ENCODE data around the gene TMIGD3.
A peak's percentile ranks its signal among the peaks of the same experiment; 100 is the strongest.

The TMIGD3 gene

DNA sequence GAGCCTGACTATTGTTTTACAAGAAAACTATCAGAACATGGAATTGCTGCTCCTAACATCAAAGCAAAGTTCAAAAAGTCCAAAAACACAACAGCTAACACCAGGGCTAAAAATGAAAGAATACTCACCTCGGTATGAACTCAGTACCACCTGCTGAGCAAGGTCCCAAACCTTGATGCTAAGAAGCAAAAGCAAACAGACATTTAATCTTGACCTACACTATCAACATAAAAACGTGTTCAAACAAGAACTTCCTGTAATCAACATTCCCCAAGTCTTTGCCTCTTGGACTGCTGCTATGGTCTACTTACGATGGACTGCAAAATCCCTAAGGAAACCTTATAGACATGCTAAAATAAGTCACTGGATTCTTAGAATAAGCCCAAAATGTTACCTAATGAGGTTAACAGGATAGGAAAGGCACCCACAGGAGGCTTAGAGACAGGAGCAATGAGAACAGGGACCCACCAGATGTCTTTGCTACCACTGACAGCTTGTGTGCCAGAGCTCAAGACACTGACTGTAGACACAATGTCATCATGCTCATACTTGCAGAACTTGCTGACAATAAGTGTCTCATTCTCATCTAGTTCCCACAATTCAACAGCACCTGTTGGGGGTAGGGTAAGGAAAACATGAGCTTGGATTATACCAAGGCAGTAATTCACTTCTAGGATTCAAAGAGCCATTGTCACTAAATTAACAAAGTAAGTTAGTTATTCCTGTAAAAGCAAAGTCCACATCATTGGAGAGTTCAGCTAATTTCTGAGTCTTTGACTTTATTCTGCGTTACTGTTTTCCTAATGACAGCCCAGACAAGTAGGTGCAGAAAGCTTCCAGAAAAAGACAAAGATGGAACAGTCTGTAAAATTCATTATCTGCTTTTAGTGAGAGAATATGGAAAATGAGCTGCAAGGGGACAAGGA lies 56.2 kb downstream of the TMIGD3 start:
- no peak for DNase-seq (ENCODE audit: low read depth)

DNA sequence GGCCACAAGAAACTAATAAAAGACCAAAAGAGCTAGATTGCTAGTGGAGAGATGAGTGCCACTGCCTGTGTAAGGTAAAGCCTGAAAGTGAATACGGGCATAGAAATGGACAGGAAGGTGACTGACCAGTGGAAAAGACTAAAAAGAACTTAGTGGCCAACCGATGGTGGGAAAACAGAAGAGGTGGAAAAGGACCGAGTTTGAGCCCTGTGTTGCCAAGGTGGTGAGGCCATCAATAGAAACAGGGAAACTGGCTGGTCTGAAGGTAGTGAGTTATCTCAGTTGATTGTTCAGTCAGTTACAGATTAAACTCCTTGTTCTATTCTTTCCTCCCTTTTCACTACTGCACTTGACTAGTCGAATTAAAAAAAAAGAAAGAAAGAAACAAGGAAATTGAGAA lies 56.9 kb downstream of the TMIGD3 start:
- DNase-seq (ENCODE audit: low read depth), result no peak

DNA sequence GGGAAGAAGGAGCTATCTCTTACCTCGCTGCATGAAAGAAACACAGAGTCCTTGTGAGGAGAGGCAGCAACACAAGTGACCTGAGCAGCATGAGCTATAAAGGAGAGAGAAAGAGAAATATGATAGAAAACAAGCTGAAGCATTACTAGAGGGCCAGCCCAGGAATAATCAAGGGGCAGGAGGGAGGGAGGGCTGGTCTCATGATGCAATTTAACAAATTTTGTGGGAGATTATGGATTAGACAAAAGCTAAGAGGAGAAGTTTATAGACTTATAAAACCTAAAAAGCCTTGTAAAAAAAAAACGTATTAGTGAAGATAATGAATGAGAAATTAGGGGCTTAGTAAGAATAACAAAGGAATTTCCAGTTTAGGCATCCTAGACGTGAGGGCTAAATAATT lies 59.4 kb downstream of the TMIGD3 start:
- no peak for DNase-seq (ENCODE audit: low read depth)

DNA sequence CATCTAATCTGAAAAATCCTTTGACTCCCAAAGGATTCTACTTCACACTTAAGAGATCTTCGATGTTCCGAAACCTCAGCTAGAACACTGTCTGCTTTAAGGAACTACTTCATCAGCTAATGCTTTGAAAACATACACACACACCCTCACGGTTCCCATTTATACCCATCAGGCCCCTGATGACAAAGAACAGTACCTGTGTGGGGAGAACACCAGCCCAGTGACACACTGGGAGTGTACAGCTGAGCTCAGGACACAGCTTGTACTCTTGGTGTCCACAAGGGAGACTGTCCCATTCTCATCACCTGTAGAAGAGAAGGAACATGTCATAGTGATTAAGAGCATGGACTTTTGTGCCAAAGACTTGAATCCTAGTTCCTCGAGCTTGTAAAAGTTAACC lies 61.0 kb downstream of the TMIGD3 start:
- no peak for DNase-seq (ENCODE audit: low read depth)

DNA sequence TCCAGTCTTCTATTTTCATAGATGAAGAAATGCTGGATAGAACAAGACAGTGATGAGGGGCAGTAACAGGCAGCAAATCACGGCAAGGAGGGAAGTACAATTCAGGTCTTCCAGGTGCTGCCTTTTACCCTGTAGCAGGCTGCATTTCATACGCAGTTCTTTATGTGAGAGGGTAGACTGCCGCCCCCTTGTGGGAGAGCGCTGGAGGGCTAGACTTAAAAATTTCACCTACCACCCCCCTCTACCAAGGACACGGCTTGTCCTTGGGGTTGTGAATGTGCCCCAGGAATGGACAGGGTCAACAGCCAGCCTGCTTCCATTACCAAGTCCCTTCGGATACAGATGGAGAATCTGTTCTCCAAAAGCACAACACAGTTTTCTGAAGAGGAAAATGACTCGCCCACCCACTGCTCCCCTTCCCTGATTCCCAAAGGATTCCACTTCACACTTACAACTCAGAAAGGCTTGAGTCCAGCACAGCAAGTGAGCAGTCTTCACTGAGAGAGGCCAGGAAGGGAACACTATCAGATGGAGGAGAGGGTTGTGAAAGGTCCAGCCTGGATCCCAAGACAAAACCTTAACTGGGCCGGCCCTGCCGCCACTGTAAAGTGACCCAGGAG lies 61.8 kb downstream of the TMIGD3 start:
- peak; percentile 30 for DNase-seq (ENCODE audit: low read depth)

DNA sequence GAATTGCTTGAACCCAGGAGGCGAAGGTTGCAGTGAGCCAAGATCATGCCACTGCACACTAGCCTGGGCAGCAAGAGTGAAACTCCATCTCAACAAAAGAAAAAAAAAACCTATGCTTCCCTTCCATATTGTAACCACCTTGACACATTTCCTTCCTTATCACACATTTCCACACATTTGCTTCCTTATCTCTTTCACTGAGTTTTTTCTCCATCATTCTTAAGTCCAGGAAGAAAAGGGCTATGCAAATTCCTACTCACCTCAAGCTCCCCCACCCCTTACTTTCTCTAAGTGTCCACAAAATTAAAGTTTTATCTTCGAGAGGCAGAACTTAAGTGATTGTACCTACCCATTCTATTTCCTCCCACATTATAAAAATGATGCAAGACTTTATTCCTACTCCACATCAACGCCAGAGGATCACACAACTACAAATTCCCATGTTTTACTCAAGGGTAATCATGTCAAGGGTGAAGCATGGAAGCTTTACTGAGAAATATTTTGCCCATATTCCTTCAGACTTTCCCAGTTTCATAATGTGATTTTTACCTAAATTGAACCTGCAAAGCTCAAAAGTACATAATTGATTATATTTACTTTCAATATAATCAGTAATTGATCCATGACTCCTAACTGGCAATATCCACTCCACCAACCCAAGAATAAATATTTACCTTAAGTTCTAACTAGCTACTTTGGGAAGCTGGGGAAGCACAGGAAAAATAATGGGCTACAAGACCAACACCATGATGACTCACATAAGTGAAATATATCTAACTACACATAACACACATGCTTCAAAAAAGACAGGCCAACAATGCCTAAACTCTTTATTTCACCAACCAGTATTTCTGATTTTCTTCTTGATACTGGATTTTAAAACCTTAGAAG lies 63.7 kb downstream of the TMIGD3 start:
- DNase-seq (ENCODE audit: low read depth), result no peak

DNA sequence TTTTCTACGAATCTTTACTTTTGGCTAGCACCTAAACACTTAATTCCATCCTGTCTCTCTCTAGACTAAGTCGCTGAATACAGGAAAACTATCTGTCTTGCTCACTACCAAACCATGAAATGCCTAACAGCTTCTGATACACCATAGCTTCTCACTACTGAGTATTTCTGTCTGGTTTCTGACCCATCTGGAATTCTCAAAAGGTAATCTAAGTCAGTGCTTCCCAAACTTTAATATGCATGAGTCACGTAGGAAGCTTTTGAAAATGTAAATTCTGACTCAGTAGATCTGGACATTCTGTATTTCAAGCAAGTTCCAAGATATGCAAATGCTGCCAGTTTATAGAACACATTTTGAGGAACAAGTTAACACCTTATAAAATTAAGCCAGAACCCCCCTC lies 66.7 kb downstream of the TMIGD3 start:
- no peak for DNase-seq (ENCODE audit: low read depth)

All from stimulated activated CD8-positive, alpha-beta memory T cell treated with anti-CD3 and anti-CD28 coated beads, Interleukin-7, amount 100 ng/mL, for 24 hours (primary cell).